Natural killer cell (primary cell): ENCODE data around the gene CHN1. TPM values are rescaled to one million over a fixed set of nuclear protein-coding genes. Genes with fewer than 3 reads are reported as not detected.

Experiments
- ATAC-seq, 3 donors: fragments of 150-1000 bp in 2 of 3; fragments of 200-7000 bp in 1 of 3; cut with Tn5 transposase; 1 replicate in 1 of 3; 2 replicates in 2 of 3; pipeline ENCODE4 v1.10.0; 2021; ENCODE audit warnings: mild to moderate bottlenecking in 2 of 3, moderate library complexity in 2 of 3
- DNase-seq, 2 donors: peaks; one replicate each; pipeline versions ENCODE4 v3.0.0 to v3.0.0-alpha.2; 2013 to 2021; ENCODE audit warnings: mixed read lengths in 1 of 2
- H3K27ac ChIP-seq: one replicate; pipeline ENCODE4 v1.5.1; 2013; ENCODE audit warnings: mild to moderate bottlenecking, low read length
- H3K27me3 ChIP-seq: one replicate; pipeline ENCODE4 v1.6.1; 2013; ENCODE audit warnings: low read length; ENCODE audit not compliant: control insufficient read depth, insufficient read depth
- H3K36me3 ChIP-seq: one replicate; pipeline ENCODE4 v1.6.1; 2013; ENCODE audit warnings: low read length; ENCODE audit not compliant: control insufficient read depth, insufficient read depth
- H3K4me1 ChIP-seq: one replicate; pipeline ENCODE4 v1.6.1; 2013; ENCODE audit warnings: low read length; ENCODE audit not compliant: control insufficient read depth, insufficient read depth
- H3K4me3 ChIP-seq: one replicate; pipeline ENCODE4 v1.5.1; 2013; ENCODE audit warnings: low read length
- H3K9me3 ChIP-seq: one replicate; pipeline ENCODE4 v1.6.1; 2013; ENCODE audit warnings: low read length; ENCODE audit not compliant: control insufficient read depth, insufficient read depth
- H3K27ac Mint-ChIP-seq, 2 donors: one replicate each; pipeline ENCODE4 v1.8.0; 2022; ENCODE audit warnings: mild to moderate bottlenecking in 2 of 2, mixed read lengths in 2 of 2, moderate library complexity in 1 of 2
- H3K27me3 Mint-ChIP-seq, 2 donors: one replicate each; pipeline ENCODE4 v1.8.0; 2022; ENCODE audit warnings: low read depth in 2 of 2, mixed read lengths in 2 of 2
- H3K36me3 Mint-ChIP-seq: one replicate; pipeline ENCODE4 v1.8.0; 2022; ENCODE audit warnings: mixed read lengths
- H3K4me1 Mint-ChIP-seq, 2 donors: one replicate each; pipeline ENCODE4 v1.8.0; 2022; ENCODE audit warnings: mixed read lengths in 2 of 2
- H3K4me3 Mint-ChIP-seq: one replicate; pipeline ENCODE4 v1.8.0; 2022; ENCODE audit warnings: mild to moderate bottlenecking, moderate library complexity, mixed read lengths
- H3K9me3 Mint-ChIP-seq, 2 donors: one replicate each; pipeline ENCODE4 v1.8.0; 2022; ENCODE audit warnings: mixed read lengths in 2 of 2
- WGBS: methylation state at CpG from one replicate; pipeline ENCODE4 v1.1.7; 2013; ENCODE audit warnings: missing lambda C conversion rate; ENCODE audit not compliant: insufficient coverage; 5-methylcytosine and 5-hydroxymethylcytosine counted together
- intact Hi-C: fragments of 100-400 bp; cut with micrococcal nuclease; formaldehyde crosslinking; loops from one replicate; pipeline ENCODE4 v1.14.2; 2022
- total RNA-seq, 4 donors: library from RNA; stranded (reverse); fragments of 120-200 nt in 1 of 4; gene quantifications; one replicate each; pipeline versions ENCODE4 v1.2.3 to v1.2.4, GENCODE V29; 2013 to 2022
- TF ChIP-seq, protein P1 (sequence below): fragments of 200-600 bp; IDR thresholded peaks from one replicate; pipeline ENCODE4 v1.8.0; 2022; ENCODE audit warnings: antibody characterized with exemption

CHN1 gene
- total RNA-seq, 3 donors from 2014 or later (not counting 1 experiment from before 2014, with no cell fraction given): 0.80 to 1.7 (median 0.88) TPM

DNA sequence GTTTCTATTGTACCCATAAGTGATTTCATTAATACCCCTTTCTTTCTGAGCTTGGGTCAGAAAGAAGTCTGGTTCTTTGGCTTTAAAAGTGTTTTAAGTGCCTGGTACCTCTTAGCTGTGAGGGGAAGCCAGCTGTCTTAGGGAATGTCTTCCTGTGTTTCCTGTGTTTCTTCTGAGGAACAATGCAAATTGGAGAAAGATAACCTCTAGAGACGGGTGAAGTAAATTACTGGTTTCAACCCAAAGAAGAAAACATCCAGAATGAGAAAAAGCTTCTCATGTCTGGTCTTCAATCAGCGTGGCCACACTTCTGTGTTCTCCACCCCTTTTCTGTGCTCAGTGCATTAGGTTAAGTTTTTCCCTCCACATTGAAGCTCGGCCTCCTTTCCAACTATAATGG is 10.2 kb upstream of the CHN1 start:
- no peaks in the 10 kb centered on the region for H3K4me1 ChIP-seq
- no peaks in the 10 kb centered on the region for H3K9me3 ChIP-seq
- H3K4me1 Mint-ChIP-seq: no peaks in the 10 kb centered on the region
- no peak overlapping the region for H3K27ac ChIP-seq
- no peaks in the 10 kb centered on the region for H3K36me3 ChIP-seq
- intact Hi-C loops: no loop called here
- H3K27me3 ChIP-seq: no peaks in the 10 kb centered on the region
- peaks cover 12 to 17% of the 10 kb centered on the region in 2 donors for H3K27me3 Mint-ChIP-seq
- TF ChIP-seq, protein P1, sequence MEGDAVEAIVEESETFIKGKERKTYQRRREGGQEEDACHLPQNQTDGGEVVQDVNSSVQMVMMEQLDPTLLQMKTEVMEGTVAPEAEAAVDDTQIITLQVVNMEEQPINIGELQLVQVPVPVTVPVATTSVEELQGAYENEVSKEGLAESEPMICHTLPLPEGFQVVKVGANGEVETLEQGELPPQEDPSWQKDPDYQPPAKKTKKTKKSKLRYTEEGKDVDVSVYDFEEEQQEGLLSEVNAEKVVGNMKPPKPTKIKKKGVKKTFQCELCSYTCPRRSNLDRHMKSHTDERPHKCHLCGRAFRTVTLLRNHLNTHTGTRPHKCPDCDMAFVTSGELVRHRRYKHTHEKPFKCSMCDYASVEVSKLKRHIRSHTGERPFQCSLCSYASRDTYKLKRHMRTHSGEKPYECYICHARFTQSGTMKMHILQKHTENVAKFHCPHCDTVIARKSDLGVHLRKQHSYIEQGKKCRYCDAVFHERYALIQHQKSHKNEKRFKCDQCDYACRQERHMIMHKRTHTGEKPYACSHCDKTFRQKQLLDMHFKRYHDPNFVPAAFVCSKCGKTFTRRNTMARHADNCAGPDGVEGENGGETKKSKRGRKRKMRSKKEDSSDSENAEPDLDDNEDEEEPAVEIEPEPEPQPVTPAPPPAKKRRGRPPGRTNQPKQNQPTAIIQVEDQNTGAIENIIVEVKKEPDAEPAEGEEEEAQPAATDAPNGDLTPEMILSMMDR: no peak
- no peaks in the 10 kb centered on the region for H3K36me3 Mint-ChIP-seq
- H3K4me3 Mint-ChIP-seq: no peak overlapping the region
- no peak for ATAC-seq
- WGBS: 60% methylated on average over 3 of the region's 3 CpGs
- no peak for DNase-seq
- no peak overlapping the region for H3K4me3 ChIP-seq
- H3K9me3 Mint-ChIP-seq: no peaks in the 10 kb centered on the region
- H3K27ac Mint-ChIP-seq: no peak overlapping the region

DNA sequence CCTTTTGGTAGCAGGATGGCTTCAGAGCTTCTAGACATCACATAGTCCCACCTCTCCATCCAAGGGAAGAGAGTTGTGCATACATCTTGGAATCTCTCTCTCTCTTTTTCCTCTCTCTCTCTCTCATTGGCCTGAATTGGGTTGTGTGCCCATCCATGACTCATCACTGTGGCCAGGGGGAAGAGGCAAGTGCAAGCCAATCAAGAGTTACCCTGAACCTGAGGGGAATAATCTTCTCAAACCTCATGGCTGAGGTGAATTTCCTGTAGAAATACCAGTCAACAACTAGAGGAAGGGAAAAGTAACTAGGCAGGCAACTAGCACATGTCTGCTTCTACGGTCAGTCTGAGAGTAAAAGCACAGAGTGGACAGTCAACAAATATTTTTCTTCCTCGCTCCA is 7.3 kb upstream of the CHN1 start:
- H3K36me3 Mint-ChIP-seq: no peaks in the 10 kb centered on the region
- Histone ChIP-seq H3K4me1 (no peaks in the 10 kb centered on the region), H3K27ac (no peak overlapping the region), H3K27me3 (no peaks in the 10 kb centered on the region), H3K4me3 (no peak overlapping the region), H3K9me3 (no peaks in the 10 kb centered on the region), H3K36me3 (no peaks in the 10 kb centered on the region)
- WGBS: 90% methylated on average over 2 of the region's 2 CpGs
- DNase-seq (no peak), ATAC-seq (no peak)
- no peak overlapping the region for H3K27ac Mint-ChIP-seq
- H3K27me3 Mint-ChIP-seq: peaks cover 21 to 32% of the 10 kb centered on the region in 2 donors
- no peaks in the 10 kb centered on the region for H3K4me1 Mint-ChIP-seq
- TF ChIP-seq, protein P1: no peak
- no peaks in the 10 kb centered on the region for H3K9me3 Mint-ChIP-seq
- no peak overlapping the region for H3K4me3 Mint-ChIP-seq
- intact Hi-C loops: no loop called here

DNA sequence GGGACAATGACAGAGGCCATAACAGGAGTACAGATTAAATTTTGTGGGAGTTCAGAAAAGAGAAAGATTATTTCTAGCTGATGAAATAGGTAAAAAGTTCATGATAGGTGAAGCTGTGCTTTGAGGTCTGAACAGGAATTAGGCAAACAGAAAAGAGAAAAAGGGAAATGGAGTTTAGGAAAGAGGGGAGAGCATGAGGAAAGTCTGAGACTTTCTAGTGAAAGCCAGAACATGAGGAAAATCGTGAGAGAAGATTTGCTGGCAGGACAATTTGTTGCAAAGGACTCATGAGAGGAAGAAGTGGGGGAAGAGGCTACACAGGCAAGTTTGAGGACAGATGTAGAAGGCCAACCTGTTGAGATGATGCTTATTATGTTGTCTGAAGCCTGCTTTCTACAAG is 6.3 kb upstream of the CHN1 start:
- H3K27ac Mint-ChIP-seq: no peak overlapping the region
- H3K4me1 Mint-ChIP-seq: no peaks in the 10 kb centered on the region
- H3K27ac ChIP-seq: no peak overlapping the region
- no peaks in the 10 kb centered on the region for H3K36me3 Mint-ChIP-seq
- H3K4me3 ChIP-seq: no peak overlapping the region
- no peaks in the 10 kb centered on the region for H3K9me3 Mint-ChIP-seq
- H3K27me3 ChIP-seq: peaks cover 4% of the 10 kb centered on the region
- H3K4me1 ChIP-seq: no peaks in the 10 kb centered on the region
- no peaks in the 10 kb centered on the region for H3K36me3 ChIP-seq
- 69% methylated on average over 1 of the region's 1 CpG for WGBS
- intact Hi-C loops: no loop called here
- ATAC-seq: no peak
- no peak for DNase-seq
- H3K9me3 ChIP-seq: no peaks in the 10 kb centered on the region
- TF ChIP-seq, protein P1: no peak
- no peak overlapping the region for H3K4me3 Mint-ChIP-seq
- peaks cover 25 to 42% of the 10 kb centered on the region in 2 donors for H3K27me3 Mint-ChIP-seq

DNA sequence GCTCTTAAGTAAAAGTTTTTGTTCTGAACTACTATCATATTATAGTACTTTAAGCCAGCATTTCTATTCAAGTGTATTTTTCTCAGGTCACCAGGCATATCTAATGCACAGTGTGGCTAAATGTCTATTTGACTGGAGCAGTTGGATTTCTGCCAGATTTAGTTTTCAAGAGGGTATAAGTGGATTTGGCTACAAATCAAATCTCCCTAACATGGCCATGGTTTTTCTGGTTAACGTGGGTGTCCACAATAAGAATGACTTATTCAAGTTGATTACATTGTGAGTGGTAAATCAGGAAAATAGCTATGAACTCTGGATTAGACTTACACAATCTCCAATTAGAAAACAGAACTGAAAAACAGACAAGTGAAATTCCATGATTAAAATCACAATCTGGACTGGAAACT is 5.7 kb upstream of the CHN1 start:
- H3K4me1 Mint-ChIP-seq: no peaks in the 10 kb centered on the region
- H3K9me3 ChIP-seq: no peaks in the 10 kb centered on the region
- H3K36me3 Mint-ChIP-seq: no peaks in the 10 kb centered on the region
- H3K4me3 ChIP-seq: no peak overlapping the region
- peaks cover 32 to 49% of the 10 kb centered on the region in 2 donors for H3K27me3 Mint-ChIP-seq
- no peak overlapping the region for H3K4me3 Mint-ChIP-seq
- H3K4me1 ChIP-seq: no peaks in the 10 kb centered on the region
- no CpG with 5 or more reads among the region's 1 CpG for WGBS
- H3K27ac Mint-ChIP-seq: no peak overlapping the region
- H3K9me3 Mint-ChIP-seq: no peaks in the 10 kb centered on the region
- no peak for DNase-seq
- TF ChIP-seq, protein P1: no peak
- intact Hi-C loops: no loop called here
- H3K36me3 ChIP-seq: no peaks in the 10 kb centered on the region
- no peak overlapping the region for H3K27ac ChIP-seq
- H3K27me3 ChIP-seq: peaks cover 10% of the 10 kb centered on the region
- no peak for ATAC-seq
